HEK293T (cell line): Measurements from ENCODE around the gene KIR2DL4.
"Not testable (repeated sequence)": the region's sequence is repeated elsewhere in the genome, so short reads cannot be mapped to it uniquely, and the experiment has no call there.

Experiments used
- CTCF ChIA-PET: fragments of 350-600 bp; formaldehyde crosslinking; extraction: SDS; loops from one replicate; lab custom pipeline; 2021; ENCODE audit warnings: antibody characterized with exemption, inconsistent platforms; lab: Yijun Ruan, JAX
- POLR2A ChIA-PET: fragments of 350-600 bp; formaldehyde crosslinking; extraction: SDS; loops from one replicate; lab custom pipeline; 2020; ENCODE audit warnings: antibody characterized with exemption, inconsistent platforms; lab: Yijun Ruan, JAX
- DNase-seq: peaks from one replicate; pipeline ENCODE4 v3.0.0; 2012; ENCODE audit warnings: mixed read lengths; ENCODE audit errors: extremely low spot score
- ARNT ChIP-seq: fragments of 450-650 bp; IDR thresholded peaks from 2 replicates; pipeline ENCODE4 v1.6.1; 2017; ENCODE audit warnings: mild to moderate bottlenecking
- BHLHE40 ChIP-seq: fragments of 450-650 bp; IDR thresholded peaks from 2 replicates; pipeline ENCODE4 v1.6.1; 2016; ENCODE audit warnings: mild to moderate bottlenecking, moderate library complexity, borderline replicate concordance
- CTBP1 ChIP-seq: fragments of 450-650 bp; IDR thresholded peaks from 2 replicates; pipeline ENCODE4 v1.6.1; 2016; ENCODE audit warnings: borderline replicate concordance
- ELF4 ChIP-seq: fragments of 450-650 bp; IDR thresholded peaks from 2 replicates; pipeline ENCODE4 v1.6.1; 2017; ENCODE audit warnings: antibody characterized with exemption
- FOXA1 ChIP-seq: fragments of 450-650 bp; IDR thresholded peaks from 2 replicates; pipeline ENCODE4 v1.6.1; 2016; ENCODE audit warnings: mild to moderate bottlenecking
- FOXK2 ChIP-seq: fragments of 450-650 bp; IDR thresholded peaks from 2 replicates; pipeline ENCODE4 v1.6.1; 2016; ENCODE audit warnings: mild to moderate bottlenecking
- FOXM1 ChIP-seq: fragments of 450-650 bp; IDR thresholded peaks from 2 replicates; pipeline ENCODE4 v1.6.1; 2017; ENCODE audit warnings: mild to moderate bottlenecking, borderline replicate concordance
- HDGF ChIP-seq: fragments of 450-650 bp; IDR thresholded peaks from 2 replicates; pipeline ENCODE4 v1.6.1; 2017; ENCODE audit warnings: antibody characterized with exemption, borderline replicate concordance
- L3MBTL2 ChIP-seq: fragments of 450-650 bp; conservative IDR thresholded peaks from 2 replicates; pipeline ENCODE4 v1.6.1; 2016; ENCODE audit warnings: mild to moderate bottlenecking
- LEF1 ChIP-seq: fragments of 450-650 bp; IDR thresholded peaks from 2 replicates; pipeline ENCODE4 v1.6.1; 2017; ENCODE audit warnings: mild to moderate bottlenecking, borderline replicate concordance
- NFRKB ChIP-seq: fragments of 450-650 bp; IDR thresholded peaks from 2 replicates; pipeline ENCODE4 v1.6.1; 2016; ENCODE audit warnings: mild to moderate bottlenecking, moderate library complexity
- SP1 ChIP-seq: fragments of 450-650 bp; IDR thresholded peaks from 2 replicates; pipeline ENCODE4 v1.6.1; 2017
- SUZ12 ChIP-seq: fragments of 450-650 bp; IDR thresholded peaks from 2 replicates; pipeline ENCODE4 v1.6.1; 2016; ENCODE audit warnings: mild to moderate bottlenecking
- TARDBP ChIP-seq: fragments of 450-650 bp; IDR thresholded peaks from 2 replicates; pipeline ENCODE4 v1.6.1; 2016
- ZNF384 ChIP-seq: fragments of 450-650 bp; IDR thresholded peaks from 2 replicates; pipeline ENCODE4 v1.6.1; 2016
- TF ChIP-seq, protein P1 (sequence below): fragments of 450-650 bp; IDR thresholded peaks from 2 replicates; pipeline ENCODE4 v1.6.1; 2016

The KIR2DL4 gene

DNA sequence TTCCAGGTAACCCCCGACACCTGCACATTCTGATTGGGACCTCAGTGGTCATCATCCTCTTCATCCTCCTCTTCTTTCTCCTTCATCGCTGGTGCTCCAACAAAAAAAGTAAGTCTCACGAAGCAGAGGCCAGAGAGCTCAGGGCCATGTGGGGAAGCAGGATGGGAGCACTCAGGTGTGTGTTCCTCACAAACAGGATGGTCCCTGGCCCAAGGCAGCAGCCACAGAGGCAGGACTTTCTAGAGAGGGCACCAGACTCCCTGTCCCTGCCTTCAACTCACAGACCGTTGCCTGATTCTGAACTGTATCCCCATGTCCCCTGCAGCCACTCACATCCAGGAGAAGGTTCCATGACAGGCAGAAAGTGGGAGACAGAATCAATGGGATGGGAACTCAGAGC, 20.5 kb upstream of the KIR2DL4 start:
- DNase-seq, CTCF ChIA-PET, POLR2A ChIA-PET: not testable (repeated sequence)

DNA sequence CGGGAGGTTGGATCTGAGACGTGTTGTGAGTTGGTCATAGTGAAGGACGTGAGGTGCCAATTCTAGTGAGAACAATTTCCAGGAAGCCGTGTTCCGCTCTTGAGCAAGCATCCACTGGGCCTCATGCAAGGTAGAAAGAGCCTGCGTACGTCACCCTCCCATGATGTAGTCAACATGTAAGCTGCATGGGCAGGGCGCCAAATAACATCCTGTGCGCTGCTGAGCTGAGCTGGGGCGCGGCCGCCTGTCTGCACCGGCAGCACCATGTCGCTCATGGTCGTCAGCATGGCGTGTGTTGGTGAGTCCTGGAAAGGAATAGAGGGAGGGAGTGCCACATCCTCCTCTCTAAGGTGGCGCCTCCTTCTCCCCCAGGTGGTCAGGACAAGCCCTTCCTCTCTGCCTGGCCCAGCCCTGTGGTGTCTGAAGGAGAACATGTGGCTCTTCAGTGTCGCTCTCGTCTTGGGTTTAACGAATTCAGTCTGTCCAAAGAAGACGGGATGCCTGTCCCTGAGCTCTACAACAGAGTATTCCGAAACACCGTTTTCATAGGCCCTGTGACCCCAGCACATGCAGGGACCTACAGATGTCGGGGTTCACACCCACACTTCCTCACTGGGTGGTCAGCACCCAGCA, 17.2 kb upstream of the KIR2DL4 start:
- CTCF ChIA-PET, DNase-seq, POLR2A ChIA-PET: not testable (repeated sequence)

DNA sequence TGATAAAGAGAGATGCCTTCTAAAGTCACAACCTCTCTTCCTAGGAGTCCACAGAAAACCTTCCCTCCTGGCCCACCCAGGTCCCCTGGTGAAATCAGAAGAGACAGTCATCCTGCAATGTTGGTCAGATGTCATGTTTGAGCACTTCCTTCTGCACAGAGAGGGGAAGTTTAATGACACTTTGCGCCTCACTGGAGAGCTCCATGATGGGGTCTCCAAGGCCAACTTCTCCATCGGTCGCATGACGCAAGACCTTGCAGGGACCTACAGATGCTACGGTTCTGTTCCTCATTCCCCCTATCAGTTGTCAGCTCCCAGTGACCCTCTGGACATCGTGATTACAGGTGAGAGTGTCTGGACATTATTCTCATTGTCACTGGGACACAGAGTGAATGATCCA, 15.3 kb upstream of the KIR2DL4 start:
- CTCF ChIA-PET, DNase-seq, POLR2A ChIA-PET: not testable (repeated sequence)

DNA sequence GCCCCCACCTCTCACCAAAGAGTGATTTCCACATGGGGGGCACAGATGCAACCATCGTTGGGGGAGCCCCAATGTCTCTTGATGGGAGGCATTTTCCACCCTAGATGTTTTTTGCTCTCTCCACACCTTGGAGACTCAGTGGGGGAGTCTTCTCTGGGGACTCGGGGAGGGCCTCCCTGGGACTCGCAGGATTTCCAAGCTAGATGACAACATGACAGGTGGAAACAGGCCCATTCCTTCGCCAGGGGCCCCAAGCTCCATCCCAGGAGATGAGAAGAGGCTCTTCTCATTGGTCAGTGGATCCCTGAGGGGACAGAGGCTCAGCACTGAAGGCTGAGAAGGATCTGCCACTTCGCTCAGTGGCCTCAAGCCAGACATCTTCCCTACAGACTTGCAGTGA, 12.7 kb upstream of the KIR2DL4 start:
- no peak for TF ChIP-seq FOXM1
- no peak for TF ChIP-seq FOXA1
- TF ChIP-seq HDGF, result no peak
- TF ChIP-seq ELF4, result no peak
- TF ChIP-seq SUZ12, result no peak
- no peak for TF ChIP-seq SP1
- TF ChIP-seq, protein P1, sequence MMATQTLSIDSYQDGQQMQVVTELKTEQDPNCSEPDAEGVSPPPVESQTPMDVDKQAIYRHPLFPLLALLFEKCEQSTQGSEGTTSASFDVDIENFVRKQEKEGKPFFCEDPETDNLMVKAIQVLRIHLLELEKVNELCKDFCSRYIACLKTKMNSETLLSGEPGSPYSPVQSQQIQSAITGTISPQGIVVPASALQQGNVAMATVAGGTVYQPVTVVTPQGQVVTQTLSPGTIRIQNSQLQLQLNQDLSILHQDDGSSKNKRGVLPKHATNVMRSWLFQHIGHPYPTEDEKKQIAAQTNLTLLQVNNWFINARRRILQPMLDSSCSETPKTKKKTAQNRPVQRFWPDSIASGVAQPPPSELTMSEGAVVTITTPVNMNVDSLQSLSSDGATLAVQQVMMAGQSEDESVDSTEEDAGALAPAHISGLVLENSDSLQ, result no peak
- no peak for TF ChIP-seq CTBP1
- no peak for TF ChIP-seq TARDBP
- no peak for TF ChIP-seq ZNF384
- no peak for TF ChIP-seq NFRKB
- no peak for TF ChIP-seq FOXK2
- TF ChIP-seq LEF1, result no peak
- TF ChIP-seq L3MBTL2, result no peak
- no peak for TF ChIP-seq BHLHE40
- ChIA-PET POLR2A (no interaction called here), CTCF (no interaction called here)
- DNase-seq, result no peak

DNA sequence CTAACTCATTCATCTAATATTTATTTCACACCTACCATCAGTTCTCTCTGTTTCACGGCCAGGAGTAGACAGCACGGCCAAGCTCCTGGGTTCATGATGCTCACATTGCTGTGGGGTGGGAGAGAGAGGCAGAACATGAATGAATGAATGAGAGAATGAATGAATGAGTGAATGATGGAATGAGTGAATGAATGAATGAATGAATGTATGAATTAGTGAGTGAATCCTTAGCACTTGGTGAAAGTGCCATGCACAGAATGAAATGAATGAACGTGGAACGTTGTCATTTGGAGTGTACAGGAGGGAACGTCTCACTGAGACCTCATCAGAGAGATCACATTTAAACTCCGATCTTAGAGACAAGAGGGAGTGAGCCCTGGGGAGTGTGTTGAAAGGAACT, 11.9 kb upstream of the KIR2DL4 start:
- ChIA-PET POLR2A (no interaction called here), CTCF (no interaction called here)
- DNase-seq, result no peak
- TF ChIP-seq ZNF384 (no peak), L3MBTL2 (no peak), ARNT (no peak), HDGF (no peak), FOXK2 (no peak), NFRKB (no peak), ELF4 (no peak), CTBP1 (no peak), SUZ12 (no peak)

DNA sequence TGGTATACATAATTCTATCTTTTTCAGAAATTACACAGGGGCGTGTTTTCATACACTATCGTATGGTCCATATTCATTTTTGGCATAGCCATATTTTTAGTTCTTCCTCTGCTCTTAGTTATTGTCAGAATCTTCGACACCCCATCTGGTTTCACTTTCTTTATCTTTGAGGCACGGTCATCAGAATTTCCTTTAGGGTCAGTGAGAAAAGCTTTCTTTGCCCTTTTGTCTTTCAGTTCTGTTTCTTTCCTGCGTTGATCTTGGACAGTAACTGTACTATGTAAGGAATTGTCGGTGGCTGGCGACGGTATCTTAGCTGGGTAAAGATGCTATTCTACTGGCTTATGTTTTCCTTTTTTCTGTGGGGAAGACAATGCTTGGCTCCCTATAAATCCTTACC, 10.6 kb upstream of the KIR2DL4 start:
- POLR2A ChIA-PET, result no interaction called here
- TF ChIP-seq, protein P1, result no peak
- TF ChIP-seq FOXM1 (no peak), ZNF384 (no peak), TARDBP (no peak), BHLHE40 (no peak), ARNT (no peak), CTBP1 (no peak), ELF4 (no peak), HDGF (no peak), NFRKB (no peak), L3MBTL2 (no peak), FOXA1 (no peak), SP1 (no peak), SUZ12 (no peak), LEF1 (no peak), FOXK2 (no peak)
- CTCF ChIA-PET, result no interaction called here
- DNase-seq, result no peak

DNA sequence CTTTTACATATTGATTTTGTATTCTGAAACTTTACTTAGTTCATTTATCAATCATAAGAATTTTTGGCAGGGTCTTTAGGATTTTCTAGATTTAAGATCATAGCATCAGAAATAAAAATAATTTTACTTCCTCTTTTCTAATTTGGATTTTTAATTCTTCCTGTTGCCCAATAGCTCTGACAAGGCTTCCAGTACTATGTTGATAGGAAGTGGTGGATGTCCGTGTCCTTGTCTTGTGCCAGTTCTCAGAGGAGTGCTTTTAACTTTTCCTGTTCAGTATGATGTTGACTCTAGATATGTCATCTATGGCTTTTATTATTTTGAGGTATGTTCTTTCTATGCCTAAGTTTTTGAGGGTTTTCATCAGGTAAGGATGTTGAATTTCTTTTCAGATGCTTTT, 7.7 kb upstream of the KIR2DL4 start:
- no peak for DNase-seq
- no peak for TF ChIP-seq ZNF384
- no peak for TF ChIP-seq LEF1
- no peak for TF ChIP-seq FOXA1
- TF ChIP-seq, protein P1, result no peak
- TF ChIP-seq SUZ12, result no peak
- TF ChIP-seq NFRKB, result no peak
- no peak for TF ChIP-seq TARDBP
- no peak for TF ChIP-seq L3MBTL2
- no peak for TF ChIP-seq BHLHE40
- no peak for TF ChIP-seq FOXM1
- TF ChIP-seq CTBP1, result no peak
- TF ChIP-seq ELF4, result no peak
- CTCF ChIA-PET, result no interaction called here
- POLR2A ChIA-PET, result no interaction called here
